HG03025 (cell line): Measurements from ENCODE around the gene TJP1.
"Not testable (repeated sequence)": the region's sequence is repeated elsewhere in the genome, so short reads cannot be mapped to it uniquely, and the experiment has no call there.

ENCODE experiments used
- ATAC-seq: cut with Tn5 transposase; IDR thresholded peaks from one replicate; pipeline ENCODE4 v1.9.1; 2021; ENCODE audit warnings: mild to moderate bottlenecking, moderate library complexity; ENCODE audit not compliant: unreplicated experiment, low FRiP score

TJP1 gene

GRCh38 chr15:29672046-29672445 lies 150.2 kb downstream of the TJP1 start:
- ATAC-seq = not testable (repeated sequence)

- no peak for ATAC-seq
Observed at GRCh38 chr15:29670998-29671981, 151.0 kb downstream of the TJP1 start.

- ATAC-seq = no peak
Observed at GRCh38 chr15:29670266-29670665, 152.0 kb downstream of the TJP1 start.

GRCh38 chr15:29669823-29670222 lies 152.4 kb downstream of the TJP1 start:
- no peak for ATAC-seq

GRCh38 chr15:29668120-29668602 lies 154.1 kb downstream of the TJP1 start:
- ATAC-seq = no peak

GRCh38 chr15:29666241-29666640 lies 156.0 kb downstream of the TJP1 start:
- ATAC-seq = no peak

- ATAC-seq = no peak
Observed at GRCh38 chr15:29665444-29666003, 156.7 kb downstream of the TJP1 start.

GRCh38 chr15:29664406-29664805 lies 157.9 kb downstream of the TJP1 start:
- no peak for ATAC-seq

- not testable (repeated sequence) for ATAC-seq
Observed at GRCh38 chr15:29657476-29657817, 164.8 kb downstream of the TJP1 start.

GRCh38 chr15:29656636-29657475 lies 165.4 kb downstream of the TJP1 start:
- no peak for ATAC-seq

GRCh38 chr15:29652595-29652994 lies 169.7 kb downstream of the TJP1 start:
- no peak for ATAC-seq

- ATAC-seq = no peak
Observed at GRCh38 chr15:29651476-29652233, 170.6 kb downstream of the TJP1 start.
